ENCODE data around the gene FAM107B. TPM values are rescaled to one million over a fixed set of nuclear protein-coding genes. Genes with fewer than 3 reads are reported as not detected.

FAM107B gene
- total RNA-seq, 1 experiment from 2014 or later, result 61.6 TPM

DNA sequence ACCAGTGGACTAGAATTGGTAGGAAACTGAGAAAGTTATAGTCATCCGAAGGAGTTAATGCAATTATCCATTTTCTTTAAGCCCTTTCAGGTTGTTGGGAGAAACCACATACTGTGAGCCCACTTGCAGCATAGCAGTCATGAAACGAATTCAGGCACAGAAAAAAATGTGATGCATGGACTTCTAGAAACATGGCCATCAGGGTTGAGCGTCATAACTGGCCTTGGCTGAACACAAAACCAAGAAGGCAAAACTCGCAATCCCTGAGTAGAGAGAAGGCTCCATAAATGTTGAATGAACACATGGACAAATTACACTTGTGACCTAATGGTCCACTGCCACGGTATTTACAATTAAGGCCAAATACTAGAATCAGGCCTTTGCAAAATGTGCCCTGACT lies 121.9 kb downstream of the FAM107B start:
- DNase-seq (ENCODE audit: low spot score), result no peak
- Histone ChIP-seq H3K9me3 (ENCODE audit: low read depth, low read length, poor library complexity, severe bottlenecking) (no peaks in the 10 kb centered on the region), H3K27me3 (replicated peaks; ENCODE audit: insufficient read depth, low read depth, low read length, poor library complexity) (no peaks in the 10 kb centered on the region), H3K4me1 (ENCODE audit: insufficient read depth, low read length, poor library complexity, severe bottlenecking) (peaks cover 40% of the 10 kb centered on the region), H3K4me3 (ENCODE audit: low read depth, low read length, poor library complexity, severe bottlenecking) (no peak overlapping the region), H3K27ac (ENCODE audit: low read depth, low read length, poor library complexity, severe bottlenecking) (no peak overlapping the region), H3K36me3 (ENCODE audit: insufficient read depth, low read length, poor library complexity, severe bottlenecking) (no peaks in the 10 kb centered on the region)
- intact Hi-C loops (cut with micrococcal nuclease; ENCODE audit: unreplicated experiment), result no loop called here
- TF ChIP-seq CTCF (conservative IDR thresholded peaks at IDR 0.05; ENCODE audit: low read depth, low read length), result no peak
- TF ChIP-seq EZH2 (IDR thresholded peaks at IDR 0.05; ENCODE audit: borderline replicate concordance, low read depth, low read length, poor library complexity, severe bottlenecking), result no peak
- BruUV-seq (replicated peaks), result no TSS peak
- POLR2A ChIA-PET (ENCODE audit: low non-redundant PET), result no interaction called here
- CTCF ChIA-PET, result no interaction called here

- H3K9me3 ChIP-seq (ENCODE audit: low read depth, low read length, poor library complexity, severe bottlenecking), result no peaks in the 10 kb centered on the region
- BruUV-seq (replicated peaks), result no TSS peak
- CTCF ChIA-PET, result no interaction called here
- POLR2A ChIA-PET (ENCODE audit: low non-redundant PET), result no interaction called here
- H3K27me3 ChIP-seq (replicated peaks; ENCODE audit: insufficient read depth, low read depth, low read length, poor library complexity), result no peaks in the 10 kb centered on the region
- no peak overlapping the region for H3K4me3 ChIP-seq (ENCODE audit: low read depth, low read length, poor library complexity, severe bottlenecking)
- intact Hi-C loops (cut with micrococcal nuclease; ENCODE audit: unreplicated experiment), result no loop called here
- peaks cover 44% of the 10 kb centered on the region for H3K4me1 ChIP-seq (ENCODE audit: insufficient read depth, low read length, poor library complexity, severe bottlenecking)
- TF ChIP-seq CTCF (conservative IDR thresholded peaks at IDR 0.05; ENCODE audit: low read depth, low read length), result no peak
- TF ChIP-seq EZH2 (IDR thresholded peaks at IDR 0.05; ENCODE audit: borderline replicate concordance, low read depth, low read length, poor library complexity, severe bottlenecking), result no peak
- H3K27ac ChIP-seq (ENCODE audit: low read depth, low read length, poor library complexity, severe bottlenecking), result no peak overlapping the region
- DNase-seq (ENCODE audit: low spot score), result peak; percentile 53
- H3K36me3 ChIP-seq (ENCODE audit: insufficient read depth, low read length, poor library complexity, severe bottlenecking), result no peaks in the 10 kb centered on the region
Measured at GRCh38 chr10:14652067-14652466, 122.6 kb downstream of the FAM107B start.

- no peaks in the 10 kb centered on the region for H3K27me3 ChIP-seq (replicated peaks; ENCODE audit: insufficient read depth, low read depth, low read length, poor library complexity)
- H3K4me1 ChIP-seq (ENCODE audit: insufficient read depth, low read length, poor library complexity, severe bottlenecking), result peaks cover 44% of the 10 kb centered on the region
- DNase-seq (ENCODE audit: low spot score), result no peak
- intact Hi-C loops (cut with micrococcal nuclease; ENCODE audit: unreplicated experiment), result no loop called here
- BruUV-seq (replicated peaks), result no TSS peak
- ChIA-PET CTCF (no interaction called here), POLR2A (ENCODE audit: low non-redundant PET) (no interaction called here)
- H3K9me3 ChIP-seq (ENCODE audit: low read depth, low read length, poor library complexity, severe bottlenecking), result no peaks in the 10 kb centered on the region
- TF ChIP-seq EZH2 (IDR thresholded peaks at IDR 0.05; ENCODE audit: borderline replicate concordance, low read depth, low read length, poor library complexity, severe bottlenecking) (no peak), CTCF (conservative IDR thresholded peaks at IDR 0.05; ENCODE audit: low read depth, low read length) (no peak)
- H3K4me3 ChIP-seq (ENCODE audit: low read depth, low read length, poor library complexity, severe bottlenecking), result no peak overlapping the region
- no peak overlapping the region for H3K27ac ChIP-seq (ENCODE audit: low read depth, low read length, poor library complexity, severe bottlenecking)
- H3K36me3 ChIP-seq (ENCODE audit: insufficient read depth, low read length, poor library complexity, severe bottlenecking), result no peaks in the 10 kb centered on the region
Measured at GRCh38 chr10:14649739-14650138, 125.0 kb downstream of the FAM107B start.
